ENCODE data around the gene LYPD6B.

The LYPD6B gene, protein sequence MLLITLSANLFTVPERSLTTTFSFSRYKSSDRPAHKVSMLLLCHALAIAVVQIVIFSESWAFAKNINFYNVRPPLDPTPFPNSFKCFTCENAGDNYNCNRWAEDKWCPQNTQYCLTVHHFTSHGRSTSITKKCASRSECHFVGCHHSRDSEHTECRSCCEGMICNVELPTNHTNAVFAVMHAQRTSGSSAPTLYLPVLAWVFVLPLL

DNA sequence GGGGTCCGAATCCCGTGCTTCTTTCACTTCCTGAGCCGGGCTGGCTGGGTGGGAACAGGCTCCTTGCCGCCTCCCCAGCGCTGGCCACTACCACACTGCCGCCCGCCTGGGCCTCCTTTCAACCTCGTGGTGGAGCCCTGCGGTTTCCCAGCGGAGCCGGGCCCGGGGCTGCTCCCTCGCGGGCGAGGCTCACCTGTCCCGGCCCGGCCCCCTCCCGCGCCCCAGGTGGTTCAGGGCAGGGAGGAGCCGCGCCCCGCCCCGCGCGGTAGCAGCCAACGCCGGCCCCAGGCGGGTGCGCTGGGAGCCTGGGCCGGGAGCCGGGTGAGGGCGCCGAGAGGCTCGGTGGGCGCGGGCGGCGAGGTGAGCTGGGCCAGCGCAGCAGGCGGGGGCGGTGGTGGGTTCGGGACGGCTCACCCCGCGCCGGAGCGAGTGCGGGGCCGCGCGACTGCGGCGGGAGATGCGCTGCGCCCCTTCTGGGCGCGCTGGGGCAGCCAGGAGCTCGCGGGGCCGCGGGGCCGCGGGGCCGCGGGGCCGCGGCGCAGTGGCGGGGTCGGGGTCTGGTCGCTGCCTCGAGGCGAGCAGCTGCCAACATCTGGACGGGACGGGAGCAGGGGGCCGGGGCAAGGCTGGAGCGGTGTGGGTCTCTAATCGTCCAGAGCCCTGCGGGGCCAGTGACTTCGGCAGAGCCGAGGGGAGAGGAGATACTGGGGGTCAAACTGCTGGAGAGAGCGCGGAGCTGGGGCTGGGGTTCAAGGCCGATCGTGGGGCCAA, at the start of gene LYPD6B:
LYPD6B (plus strand) TSS at position 258 of the 771 bp plus-strand sequence. CDS start 92,250 bp downstream, outside the sequence.
- FAIRE-seq: no peak

DNA sequence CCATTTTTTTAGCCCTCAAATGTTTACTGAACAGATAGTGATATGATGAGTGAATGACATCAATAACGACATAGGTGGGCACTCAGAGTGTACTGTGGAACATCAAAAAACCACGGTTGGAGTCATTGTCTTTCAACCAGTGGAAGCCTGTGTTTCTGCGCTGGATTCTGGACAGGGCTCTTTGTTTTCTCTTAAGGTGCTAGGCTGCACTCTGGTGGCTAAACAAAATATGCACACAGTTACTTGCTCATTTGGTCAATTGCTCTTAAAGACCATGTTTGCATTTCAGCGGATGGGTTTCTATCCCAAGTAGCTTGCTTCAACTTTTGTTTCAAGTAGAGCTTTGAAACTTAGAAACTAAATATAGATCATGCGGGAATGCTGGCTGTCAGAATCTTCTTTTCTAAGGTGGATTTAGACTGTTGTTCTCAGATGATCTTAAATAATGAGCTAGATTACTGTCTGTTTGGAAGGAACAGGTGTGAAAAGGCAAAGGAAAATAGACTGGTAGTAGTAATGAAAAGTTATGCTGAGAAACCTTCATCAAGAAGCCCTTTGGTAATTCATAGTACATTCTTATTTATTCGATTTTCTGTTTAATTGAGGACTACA, 48.5 kb upstream of the LYPD6B start:
- peak; percentile 80 for FAIRE-seq

DNA sequence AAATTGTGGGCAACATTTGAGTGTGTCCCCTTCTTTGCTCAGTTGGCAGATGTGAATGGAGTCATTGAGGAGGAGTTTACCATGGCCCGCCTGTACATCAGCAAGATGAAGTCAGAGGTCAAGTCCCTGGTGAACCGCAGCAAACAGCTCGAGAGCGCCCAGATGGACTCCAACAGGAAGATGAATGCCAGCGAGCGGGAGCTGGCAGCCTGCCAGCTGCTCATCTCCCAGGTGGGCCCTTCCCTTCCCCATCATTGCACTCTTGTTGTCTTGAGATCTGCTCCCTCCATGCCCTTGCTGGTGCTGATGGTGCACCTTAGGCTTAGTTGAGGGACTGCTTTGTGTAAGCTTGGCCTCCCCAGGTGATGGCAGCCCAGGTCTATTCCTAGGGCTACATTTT, 47.5 kb upstream of the LYPD6B start:
- FAIRE-seq: no peak

DNA sequence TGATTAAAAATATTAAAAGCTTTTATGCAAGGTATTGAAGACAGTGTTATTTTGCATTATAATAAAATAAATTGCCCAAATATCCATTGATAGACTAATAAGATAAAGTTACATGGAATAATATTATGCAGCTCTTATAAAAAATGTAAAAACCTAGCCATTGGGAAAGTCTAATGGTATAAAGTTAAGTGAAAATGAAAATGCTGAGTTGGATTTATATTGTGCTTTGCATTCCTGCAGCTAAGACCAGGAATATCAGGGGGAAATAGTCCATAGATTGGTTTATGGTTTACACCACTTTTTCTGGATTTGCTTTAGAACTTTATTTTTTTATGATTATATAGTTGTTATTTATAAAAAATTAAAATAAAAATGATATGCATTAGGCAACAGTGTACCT, 46.1 kb upstream of the LYPD6B start:
- FAIRE-seq: no peak

DNA sequence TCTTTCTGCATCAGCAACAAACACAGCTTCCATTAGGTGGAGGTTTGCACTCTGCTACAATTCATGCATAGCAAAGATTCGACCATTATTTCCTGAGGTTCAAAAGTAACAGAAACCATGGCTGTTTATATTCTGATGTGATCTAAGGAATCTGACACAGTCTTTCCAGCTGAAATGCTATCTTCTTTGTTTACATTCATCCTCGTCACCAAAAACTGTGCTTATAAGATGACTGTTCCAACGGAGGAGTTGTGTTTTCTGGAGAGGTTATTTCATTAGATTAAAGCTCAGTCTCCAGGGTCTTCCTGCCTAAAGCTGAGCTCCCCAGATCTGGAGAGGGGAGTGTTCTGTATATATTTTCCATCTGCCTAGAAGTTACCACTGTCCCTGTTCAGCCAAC, 45.1 kb upstream of the LYPD6B start:
- FAIRE-seq: no peak

DNA sequence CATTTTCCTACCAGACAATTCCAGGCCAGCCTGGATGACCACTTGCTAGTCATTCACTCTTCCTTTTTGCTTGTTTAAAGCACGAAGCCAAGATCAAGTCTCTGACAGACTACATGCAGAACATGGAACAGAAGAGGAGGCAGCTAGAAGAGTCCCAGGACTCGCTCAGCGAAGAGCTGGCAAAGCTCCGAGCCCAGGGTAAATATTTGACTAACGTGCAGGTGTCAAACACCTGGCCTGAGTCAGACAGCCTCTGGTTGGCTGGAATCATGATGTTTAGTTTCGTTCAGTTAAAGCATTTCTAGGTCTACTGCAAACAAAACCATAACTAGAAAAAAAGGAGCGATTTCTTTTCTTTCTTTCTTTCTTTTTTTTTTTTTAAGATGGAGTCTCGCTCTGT, 44.2 kb upstream of the LYPD6B start:
- no peak for FAIRE-seq

DNA sequence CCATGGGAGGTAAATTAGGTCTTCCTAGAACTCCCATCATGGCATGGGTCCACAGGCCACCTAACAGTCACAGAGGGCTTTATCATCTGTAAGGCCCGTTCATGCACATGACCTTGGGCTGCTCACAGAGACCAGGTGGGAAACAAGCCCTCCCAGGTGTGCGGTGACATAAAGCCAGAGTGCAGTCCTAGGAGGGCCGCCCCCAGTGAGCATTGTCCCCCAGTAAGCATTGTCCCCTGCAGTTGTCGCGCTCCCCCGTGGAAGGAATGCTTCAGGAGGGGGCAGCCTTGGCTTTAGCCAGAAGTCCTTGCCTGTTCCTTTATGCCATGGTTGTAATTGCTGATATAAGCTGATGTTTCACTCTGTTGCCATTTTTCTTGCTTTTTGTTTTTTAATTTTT, 41.7 kb upstream of the LYPD6B start:
- no peak for FAIRE-seq

DNA sequence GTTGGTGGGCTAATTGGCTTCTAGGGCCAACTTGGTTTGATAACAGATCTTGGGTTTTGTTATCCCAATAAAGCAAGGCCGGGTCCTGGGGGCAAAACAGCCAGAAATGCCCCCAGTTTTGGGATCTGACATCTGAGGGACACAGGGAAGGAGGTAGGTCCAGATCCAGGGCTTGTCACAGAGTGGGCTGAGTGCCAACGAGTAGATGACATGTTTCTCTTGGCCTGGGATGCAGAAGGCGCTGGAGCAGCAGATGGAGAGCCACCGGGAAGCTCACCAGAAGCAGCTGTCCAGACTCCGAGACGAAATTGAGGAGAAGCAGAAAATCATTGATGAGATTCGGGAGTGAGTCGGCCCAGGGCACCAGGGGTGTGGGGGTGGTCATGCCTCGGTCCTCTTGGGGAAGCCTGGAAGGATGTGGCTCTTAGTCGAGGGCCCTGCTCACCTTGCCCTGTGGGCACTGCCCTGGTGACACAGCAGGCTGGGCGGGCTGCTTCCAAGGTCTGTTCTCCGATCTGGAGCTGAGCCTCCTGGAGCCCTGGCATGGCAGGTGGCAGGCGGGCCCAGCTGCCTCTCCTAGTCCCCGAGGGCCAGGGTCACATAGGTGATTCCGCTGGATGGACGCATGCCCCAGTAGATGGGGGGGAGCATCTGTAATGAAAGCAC, 40.2 kb upstream of the LYPD6B start:
- FAIRE-seq: no peak

DNA sequence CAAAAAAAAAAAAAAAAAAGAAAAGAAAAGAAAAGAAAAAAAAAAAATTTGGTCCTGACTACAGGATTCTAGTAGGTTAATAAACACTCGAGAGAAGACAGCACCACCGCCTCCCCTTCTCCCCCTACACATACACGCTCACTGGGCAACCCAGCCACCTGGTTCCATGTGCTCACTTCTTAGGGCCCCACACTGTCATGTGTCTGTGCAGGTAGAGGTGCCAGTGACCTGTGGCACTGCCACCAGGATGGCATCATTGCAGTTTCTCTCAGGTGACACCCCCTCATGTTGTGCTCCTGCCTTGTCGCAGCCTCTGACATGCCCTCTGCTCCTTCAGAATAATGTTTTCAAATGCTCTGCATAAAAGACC, 39.7 kb upstream of the LYPD6B start:
- FAIRE-seq: no peak

DNA sequence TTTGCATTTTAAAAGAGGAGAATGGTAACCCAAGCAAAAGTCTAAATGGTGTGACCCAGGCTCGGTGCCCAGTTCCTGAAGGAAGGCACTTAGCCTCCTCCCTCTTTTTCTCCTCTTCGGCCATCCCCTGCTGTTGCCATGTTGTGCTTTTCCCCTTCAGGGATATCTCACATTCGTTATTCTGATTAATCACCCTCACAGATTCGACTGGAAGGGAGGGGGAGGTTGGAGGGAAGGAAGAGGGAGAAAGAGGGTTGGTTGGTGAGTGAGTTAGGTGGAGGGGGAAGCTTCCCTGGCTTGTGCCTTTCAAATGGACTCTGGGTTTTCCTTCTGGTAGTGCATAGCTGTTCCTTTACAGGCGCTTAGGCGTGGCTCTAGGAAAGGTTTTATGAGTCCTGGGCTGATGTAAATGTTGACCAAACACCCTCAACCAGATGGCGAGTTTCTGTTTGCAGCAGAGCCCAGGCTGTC, 39.0 kb upstream of the LYPD6B start:
- FAIRE-seq: no peak

DNA sequence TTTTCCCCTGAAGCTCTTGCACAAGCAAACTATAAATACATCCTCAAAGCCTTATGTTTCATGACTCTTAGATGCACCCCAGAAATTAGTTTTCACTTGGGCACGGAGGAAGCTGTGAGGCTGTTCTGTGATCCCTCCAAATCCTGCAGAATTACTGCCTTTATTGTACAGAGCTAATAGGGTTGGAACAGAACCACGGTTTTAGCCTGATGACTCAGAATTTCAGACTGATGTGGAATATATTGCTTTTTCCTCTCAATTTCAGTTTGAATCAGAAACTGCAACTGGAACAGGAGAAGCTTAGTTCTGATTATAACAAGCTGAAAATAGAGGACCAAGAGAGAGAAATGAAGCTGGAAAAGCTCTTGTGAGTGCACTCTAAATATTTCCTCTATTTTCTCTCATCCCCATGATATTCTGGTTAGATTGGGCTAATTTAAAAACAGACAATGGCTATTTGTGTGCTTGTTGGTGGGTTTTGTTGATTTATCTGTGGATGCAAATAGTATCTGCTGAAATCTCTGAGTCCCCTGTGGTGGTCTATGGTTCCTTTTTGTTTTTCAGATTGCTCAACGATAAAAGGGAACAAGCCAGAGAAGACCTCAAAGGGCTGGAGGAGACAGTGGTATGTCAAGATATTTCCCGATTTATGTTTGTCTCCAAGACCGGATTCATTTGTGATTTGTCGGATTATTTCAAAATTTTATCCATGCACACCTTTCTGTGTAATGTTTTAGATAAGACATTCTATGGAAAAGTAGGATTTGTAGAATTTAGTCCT, 38.2 kb upstream of the LYPD6B start:
- peak; percentile 58 for FAIRE-seq

DNA sequence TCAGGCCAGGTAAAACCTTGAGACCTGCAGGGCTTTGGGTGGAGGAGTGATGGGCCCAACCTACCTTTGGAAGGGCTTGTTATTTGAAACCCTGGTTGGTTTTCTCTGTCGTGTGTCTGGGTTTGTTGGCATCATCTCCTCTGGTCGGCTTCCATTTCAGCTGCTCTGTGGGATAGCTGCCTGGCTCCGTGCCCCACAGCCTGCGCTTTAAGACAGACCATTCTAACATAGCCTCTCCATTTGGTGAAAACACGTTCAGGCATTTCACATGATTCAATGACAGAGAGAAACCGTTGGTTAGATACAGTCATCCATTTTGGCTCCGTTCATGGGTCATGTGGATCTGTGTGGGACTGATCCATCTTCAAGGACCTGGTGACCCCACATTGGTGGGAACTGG, 37.0 kb upstream of the LYPD6B start:
- no peak for FAIRE-seq

DNA sequence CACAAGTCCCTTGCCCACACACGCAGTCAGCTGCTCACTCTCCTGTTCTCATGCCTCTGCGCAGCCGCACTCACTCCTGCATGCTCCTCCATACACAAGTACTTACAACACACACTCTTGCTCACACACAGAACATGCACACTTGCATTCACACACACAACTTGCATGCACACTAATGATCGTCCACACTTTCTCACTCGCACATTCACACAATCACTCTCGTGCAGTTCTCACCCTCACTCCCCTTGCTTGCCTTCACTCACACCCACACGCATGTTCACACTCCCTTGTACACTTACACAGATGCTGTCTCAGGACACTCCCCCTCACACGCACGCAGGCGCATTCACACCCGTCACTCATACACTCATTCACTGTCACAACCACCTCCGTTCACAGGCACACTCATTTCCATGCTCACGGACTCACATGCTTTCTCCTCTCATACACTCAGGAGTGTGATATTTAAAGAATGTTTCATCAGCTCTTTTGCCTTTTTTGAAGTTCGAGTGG, 36.1 kb upstream of the LYPD6B start:
- FAIRE-seq: no peak

DNA sequence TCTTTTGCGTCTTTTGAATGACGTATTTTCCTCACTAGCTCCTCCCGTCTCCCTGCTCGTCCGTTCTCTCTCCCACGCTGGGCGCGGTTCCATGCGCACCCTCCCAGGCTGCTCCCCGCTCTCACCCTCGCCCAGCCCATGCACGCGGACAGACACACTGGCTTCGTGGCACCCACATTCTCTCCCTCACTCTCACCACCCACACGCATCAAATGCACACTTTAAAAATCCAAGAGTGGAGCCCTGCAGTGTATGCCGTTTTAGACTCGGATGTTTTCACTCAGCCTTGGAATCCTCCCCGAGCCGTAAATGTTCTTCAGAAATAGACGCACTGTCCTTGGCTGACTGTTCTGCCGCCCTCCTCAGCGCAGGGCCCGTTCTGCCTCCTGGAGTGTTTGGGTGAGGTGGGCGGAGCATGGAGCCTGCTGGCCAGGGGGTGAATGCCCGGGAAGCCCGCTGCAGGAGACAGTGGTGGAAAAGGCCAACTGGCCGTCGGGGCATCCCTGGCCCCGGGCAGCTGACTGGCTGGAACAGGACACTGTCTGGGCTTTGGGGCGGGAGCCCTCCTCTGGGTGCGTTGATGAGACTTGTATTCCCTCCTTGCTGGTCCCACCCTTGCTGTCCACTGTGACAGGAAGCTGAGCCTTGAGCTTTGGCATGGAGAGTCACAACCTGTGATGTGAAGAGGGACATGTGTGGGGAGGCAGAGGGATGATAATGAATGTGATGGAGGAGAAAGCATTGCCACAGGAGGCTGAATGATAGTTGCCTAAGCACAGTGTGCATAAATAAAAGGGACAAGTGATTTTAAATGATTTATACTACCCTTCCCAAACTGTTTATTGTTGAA, 35.4 kb upstream of the LYPD6B start:
- no peak for FAIRE-seq

DNA sequence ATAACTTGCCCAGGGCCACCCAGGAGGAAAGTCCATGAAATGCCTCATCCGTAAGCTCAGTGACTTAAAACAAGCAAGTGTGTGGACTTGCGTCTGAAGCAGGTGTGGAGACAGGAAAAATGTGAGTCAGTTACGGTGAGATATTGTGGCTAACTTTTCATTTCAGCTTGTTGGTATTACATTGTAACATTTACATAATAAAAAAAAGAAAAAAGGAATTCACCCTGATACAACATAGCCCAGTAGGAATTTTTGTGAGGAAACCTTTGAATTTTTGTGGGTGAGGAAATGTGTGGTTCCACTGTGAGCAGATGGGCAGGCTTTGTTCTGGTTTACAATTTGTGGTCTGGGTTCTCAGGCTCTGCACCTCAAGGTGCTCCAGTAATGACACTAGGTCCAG, 33.7 kb upstream of the LYPD6B start:
- FAIRE-seq: no peak

DNA sequence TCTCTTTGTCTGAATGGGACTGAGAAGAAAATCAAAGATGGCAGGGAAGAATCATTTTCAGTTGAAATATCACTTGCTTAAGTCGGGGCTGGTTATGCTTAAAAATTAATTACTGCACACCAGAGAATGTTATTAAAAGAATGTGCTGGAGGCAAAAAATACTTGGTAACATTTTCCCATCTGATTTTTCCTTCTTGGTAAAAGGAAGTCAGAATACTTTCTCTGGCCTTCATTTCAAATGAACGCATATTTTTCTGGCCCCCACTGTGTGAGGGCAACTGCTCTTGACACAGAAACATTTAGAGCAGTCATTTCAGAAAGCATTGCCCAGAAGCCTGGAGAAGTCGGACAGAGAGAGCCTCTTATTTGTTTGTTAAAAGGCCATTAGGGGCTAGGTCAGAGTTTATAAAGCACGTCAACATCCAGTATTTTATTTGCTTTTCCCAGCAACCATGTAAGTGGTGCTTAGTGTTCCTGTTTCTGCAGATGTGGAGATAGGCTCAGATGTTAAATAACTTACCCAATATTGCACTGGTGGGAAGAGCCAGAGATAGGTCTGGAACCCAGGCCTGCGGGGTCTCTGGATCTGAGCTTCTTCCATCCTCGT, 32.9 kb upstream of the LYPD6B start:
- no peak for FAIRE-seq

DNA sequence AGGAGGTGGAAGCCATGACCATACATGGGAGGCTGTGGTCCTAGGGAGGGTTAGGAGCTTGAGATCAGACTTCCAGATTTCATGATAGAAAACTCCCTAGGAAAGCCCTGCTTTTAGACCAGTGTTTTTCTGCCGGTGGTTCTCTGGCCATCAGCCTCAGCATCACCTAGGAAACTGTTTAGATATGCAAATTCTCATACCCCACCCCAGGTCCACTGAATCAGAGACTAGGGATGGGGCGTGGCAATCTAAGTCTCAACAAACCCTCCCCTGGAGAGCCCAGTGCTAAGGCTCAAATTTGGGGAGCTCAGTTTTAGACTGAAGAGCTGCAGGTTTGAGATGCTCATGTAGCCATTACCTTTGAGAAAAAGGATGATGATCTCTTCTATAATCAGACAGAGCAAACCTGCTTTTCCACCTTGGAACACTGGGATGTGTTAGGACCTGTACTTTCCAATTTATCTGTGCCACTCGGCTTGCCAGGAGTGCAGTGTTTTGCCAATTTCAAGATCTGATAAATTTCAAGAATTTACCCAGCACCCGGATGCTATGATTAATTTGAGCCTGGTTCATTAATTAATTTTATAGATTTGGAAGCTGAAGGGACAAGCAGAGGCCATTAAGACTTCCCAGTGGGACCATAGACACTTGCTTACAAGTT, 31.5 kb upstream of the LYPD6B start:
- FAIRE-seq: no peak

DNA sequence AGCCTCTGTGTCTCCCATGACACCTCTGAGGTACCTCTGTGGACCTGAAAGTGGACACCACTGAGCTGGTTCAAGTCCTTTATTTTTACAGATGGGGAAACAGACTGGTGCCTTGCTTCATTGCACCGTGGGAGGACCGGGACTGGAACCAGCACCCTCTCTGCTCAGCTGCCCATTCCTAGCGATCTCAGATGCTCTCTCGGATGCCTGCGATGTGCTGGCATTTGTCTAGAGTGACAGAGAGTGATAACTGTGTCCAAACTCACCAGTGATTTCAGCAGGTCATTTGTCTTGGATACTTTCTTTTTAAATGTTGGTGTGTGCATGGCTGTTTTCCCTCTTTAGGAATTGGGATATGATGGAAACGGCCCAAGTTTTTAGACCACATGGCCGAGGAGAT, 30.1 kb upstream of the LYPD6B start:
- no peak for FAIRE-seq

DNA sequence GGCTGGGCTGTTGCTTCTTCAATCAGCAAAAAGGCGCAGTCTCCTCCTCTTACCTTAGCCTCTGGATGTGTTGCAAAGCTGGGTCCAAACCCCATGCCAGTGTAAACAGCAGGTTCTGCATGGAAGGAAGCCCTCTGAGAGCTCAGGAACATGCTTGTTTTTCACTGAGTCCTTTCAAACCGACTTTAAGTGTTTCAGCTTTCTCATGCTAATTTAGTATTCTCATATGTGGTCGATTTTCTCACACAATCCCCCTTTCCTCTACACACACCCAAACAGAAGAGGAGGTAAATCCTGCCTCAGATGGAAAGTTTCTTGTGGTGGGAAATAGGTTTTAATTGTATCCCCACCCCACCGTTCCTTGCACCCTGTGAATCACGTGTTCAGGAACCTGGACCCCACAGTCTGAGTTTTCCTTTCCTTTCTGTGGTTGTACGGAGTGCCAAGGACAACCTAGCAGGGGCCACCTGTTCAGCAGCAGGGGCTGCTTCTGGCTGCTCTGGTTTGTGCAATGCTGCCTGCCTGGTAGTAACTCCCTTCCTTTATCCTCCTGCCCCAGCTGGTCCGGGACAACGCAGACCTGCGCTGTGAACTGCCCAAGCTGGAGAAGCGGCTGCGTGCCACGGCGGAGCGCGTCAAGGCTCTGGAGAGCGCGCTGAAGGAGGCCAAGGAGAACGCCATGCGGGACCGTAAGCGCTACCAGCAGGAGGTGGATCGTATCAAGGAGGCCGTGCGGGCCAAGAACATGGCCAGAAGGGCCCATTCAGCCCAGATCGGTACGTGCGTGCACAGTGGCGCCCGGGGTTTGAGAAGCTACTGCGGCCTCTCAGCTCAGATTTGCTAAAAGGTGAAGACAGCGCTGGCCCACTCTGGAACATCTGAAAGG, 28.7 kb upstream of the LYPD6B start:
- FAIRE-seq: no peak

DNA sequence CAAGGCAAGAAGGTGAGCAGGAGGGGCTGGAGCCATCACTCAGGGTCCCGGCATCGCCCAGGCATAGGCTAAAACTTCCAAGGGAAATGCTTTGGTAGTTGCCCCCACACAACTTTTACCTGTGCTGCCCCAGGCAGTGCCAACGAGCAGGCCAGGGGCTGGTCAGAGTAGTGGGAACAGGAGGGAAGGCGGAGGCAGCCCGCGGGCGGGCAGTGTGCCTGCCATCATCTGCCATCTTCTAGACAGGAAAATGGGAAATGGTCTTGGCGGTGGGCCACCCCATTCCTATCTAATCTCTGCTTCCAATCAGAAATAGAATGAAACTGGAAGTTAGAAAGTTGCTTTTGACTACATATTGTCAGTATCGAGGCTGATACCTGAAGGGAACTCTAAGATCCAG, 26.0 kb upstream of the LYPD6B start:
- FAIRE-seq: no peak
